Tibial nerve (tissue), 4 donors: Measurements from ENCODE around the gene SEC23A. TPM values are rescaled to one million over a fixed set of nuclear protein-coding genes. Genes with fewer than 3 reads are reported as not detected.
"Not testable (repeated sequence)": the region's sequence is repeated elsewhere in the genome, so short reads cannot be mapped to it uniquely, and the experiment has no call there.

Experiments
- DNase-seq, 2 donors: peaks; one replicate each; pipeline ENCODE4 v3.0.0-alpha.2; 2019; ENCODE audit warnings: low spot score in 2 of 2
- H3K27ac ChIP-seq, 4 donors: fragments of 200-600 bp; sonication (generic) in 3 of 4; one replicate each; pipeline ENCODE4 v1.5.1; 2017 to 2019; ENCODE audit warnings: mild to moderate bottlenecking in 1 of 4
- H3K27me3 ChIP-seq, 2 donors: fragments of 200-600 bp; sonication (generic) in 1 of 2; one replicate each; pipeline versions ENCODE4 v1.5.1 to v1.6.0; 2017 to 2019
- H3K36me3 ChIP-seq, 3 donors: fragments of 200-600 bp; sonication (generic); one replicate each; pipeline ENCODE4 v1.5.1; 2018 to 2019
- H3K4me1 ChIP-seq, 4 donors: fragments of 200-600 bp; sonication (generic) in 3 of 4; one replicate each; pipeline ENCODE4 v1.5.1; 2017 to 2019
- H3K4me3 ChIP-seq, 4 donors: fragments of 200-600 bp; sonication (generic) in 3 of 4; one replicate each; pipeline ENCODE4 v1.5.1; 2017 to 2019; ENCODE audit warnings: mild to moderate bottlenecking in 1 of 4, moderate library complexity in 1 of 4
- H3K9me3 ChIP-seq, 4 donors: fragments of 200-600 bp; sonication (generic) in 3 of 4; one replicate each; pipeline ENCODE4 v1.5.1; 2017 to 2019
- EP300 ChIP-seq, 2 donors: sonication (generic); formaldehyde crosslinking; IDR thresholded peaks; one replicate each; pipeline ENCODE4 v1.6.1; 2017; ENCODE audit warnings: antibody characterized with exemption in 2 of 2, mild to moderate bottlenecking in 1 of 2
- POLR2A ChIP-seq, 2 donors: fragments of 450-650 bp; IDR thresholded peaks; one replicate each; pipeline ENCODE4 v1.6.1; 2017; ENCODE audit warnings: antibody characterized with exemption in 2 of 2, mild to moderate bottlenecking in 2 of 2, moderate library complexity in 2 of 2
- WGBS, 2 donors: methylation state at CpG; one replicate each; pipeline ENCODE4 v1.1.5; 2018; 5-methylcytosine and 5-hydroxymethylcytosine counted together
- total RNA-seq, 4 donors: library from RNA; depleted of rRNA; stranded (reverse); fragments of >200 nt; gene quantifications; one replicate each; pipeline ENCODE4 v1.1.0, GENCODE V29; 2016
- TF ChIP-seq, protein P1 (sequence below), 5 experiments: fragments of 200-600 bp in 3 of 5; fragments of 450-650 bp in 2 of 5; sonication (generic) in 3 of 5; IDR thresholded peaks; one replicate each; pipeline ENCODE4 v1.5.1; 2016 to 2019; ENCODE audit warnings: antibody characterized with exemption in 5 of 5, mild to moderate bottlenecking in 3 of 5, moderate library complexity in 2 of 5

The SEC23A gene
- total RNA-seq, 4 donors from 2014 or later = 64.0 to 118 (median 91.9) TPM

GRCh38 chr14:39016733-39017095 is 86.3 kb downstream of the SEC23A start:
- 73 to 74% methylated on average over 4 of the region's 4 CpGs for WGBS, 2 donors
- Histone ChIP-seq H3K4me3 (no peak overlapping the region), H3K9me3 (no peaks in the 10 kb centered on the region), H3K36me3 (peaks cover 0 to 5% (median 0%) of the 10 kb centered on the region in 3 donors), H3K27ac (no peak overlapping the region), H3K27me3 (no peaks in the 10 kb centered on the region), H3K4me1 (peaks cover 0 to 10% (median 0%) of the 10 kb centered on the region in 4 donors)
- no peak for DNase-seq
- TF ChIP-seq, protein P1, sequence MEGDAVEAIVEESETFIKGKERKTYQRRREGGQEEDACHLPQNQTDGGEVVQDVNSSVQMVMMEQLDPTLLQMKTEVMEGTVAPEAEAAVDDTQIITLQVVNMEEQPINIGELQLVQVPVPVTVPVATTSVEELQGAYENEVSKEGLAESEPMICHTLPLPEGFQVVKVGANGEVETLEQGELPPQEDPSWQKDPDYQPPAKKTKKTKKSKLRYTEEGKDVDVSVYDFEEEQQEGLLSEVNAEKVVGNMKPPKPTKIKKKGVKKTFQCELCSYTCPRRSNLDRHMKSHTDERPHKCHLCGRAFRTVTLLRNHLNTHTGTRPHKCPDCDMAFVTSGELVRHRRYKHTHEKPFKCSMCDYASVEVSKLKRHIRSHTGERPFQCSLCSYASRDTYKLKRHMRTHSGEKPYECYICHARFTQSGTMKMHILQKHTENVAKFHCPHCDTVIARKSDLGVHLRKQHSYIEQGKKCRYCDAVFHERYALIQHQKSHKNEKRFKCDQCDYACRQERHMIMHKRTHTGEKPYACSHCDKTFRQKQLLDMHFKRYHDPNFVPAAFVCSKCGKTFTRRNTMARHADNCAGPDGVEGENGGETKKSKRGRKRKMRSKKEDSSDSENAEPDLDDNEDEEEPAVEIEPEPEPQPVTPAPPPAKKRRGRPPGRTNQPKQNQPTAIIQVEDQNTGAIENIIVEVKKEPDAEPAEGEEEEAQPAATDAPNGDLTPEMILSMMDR (IDR thresholded peaks at IDR 0.05) = no peak
- no peak for TF ChIP-seq EP300 (IDR thresholded peaks at IDR 0.05)
- no peak for TF ChIP-seq POLR2A (IDR thresholded peaks at IDR 0.05)

GRCh38 chr14:39015964-39016577 is 87.0 kb downstream of the SEC23A start:
- H3K36me3 ChIP-seq = peaks cover 0 to 5% (median 0%) of the 10 kb centered on the region in 3 donors
- H3K27me3 ChIP-seq = no peaks in the 10 kb centered on the region
- no peak for DNase-seq
- peaks cover 0 to 10% (median 0%) of the 10 kb centered on the region in 4 donors for H3K4me1 ChIP-seq
- WGBS, 2 donors = 86 to 87% methylated on average over 3 of the region's 3 CpGs
- H3K4me3 ChIP-seq = no peak overlapping the region
- no peak overlapping the region for H3K27ac ChIP-seq
- TF ChIP-seq EP300 (IDR thresholded peaks at IDR 0.05) = no peak
- H3K9me3 ChIP-seq = no peaks in the 10 kb centered on the region

DNA sequence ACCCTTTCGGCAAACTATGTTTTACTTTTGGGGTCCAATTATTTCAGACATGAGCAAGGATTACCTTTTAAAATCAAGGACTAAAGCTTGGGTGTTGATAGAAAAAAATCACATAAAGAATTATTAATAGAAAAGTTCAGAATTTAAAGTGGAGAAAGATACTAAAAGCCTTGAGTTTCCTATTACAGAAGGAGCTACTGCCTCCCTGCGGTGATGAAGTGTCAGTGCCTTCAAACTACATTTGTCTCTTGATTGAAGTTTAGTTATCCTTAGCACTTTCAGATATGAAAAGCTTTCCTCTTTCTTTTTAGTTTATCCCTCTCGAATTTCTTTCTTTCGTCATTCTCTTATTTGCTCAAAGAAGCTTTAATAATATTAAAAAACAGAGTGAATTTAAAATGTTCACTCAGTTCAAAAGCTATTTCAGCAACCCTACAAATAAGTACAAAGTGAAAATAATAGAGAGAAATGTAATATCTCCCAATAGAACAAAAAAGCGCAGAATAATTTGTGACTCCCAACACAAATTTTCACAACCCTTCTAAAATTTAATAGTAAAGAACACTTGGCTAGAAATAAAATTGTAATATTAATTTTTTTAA is 87.6 kb downstream of the SEC23A start:
- H3K9me3 ChIP-seq = no peaks in the 10 kb centered on the region
- no peak overlapping the region for H3K27ac ChIP-seq
- peaks cover 0 to 10% (median 0%) of the 10 kb centered on the region in 4 donors for H3K4me1 ChIP-seq
- DNase-seq = no peak
- H3K4me3 ChIP-seq = no peak overlapping the region
- no peaks in the 10 kb centered on the region for H3K27me3 ChIP-seq
- 26 to 31% methylated on average over 5 of the region's 5 CpGs for WGBS, 2 donors
- TF ChIP-seq POLR2A (IDR thresholded peaks at IDR 0.05) = no peak
- TF ChIP-seq, protein P1 (IDR thresholded peaks at IDR 0.05) = peak; percentile 62 to 75 (median 67)
- TF ChIP-seq EP300 (IDR thresholded peaks at IDR 0.05) = no peak
- H3K36me3 ChIP-seq = peaks cover 0 to 5% (median 0%) of the 10 kb centered on the region in 3 donors

DNA sequence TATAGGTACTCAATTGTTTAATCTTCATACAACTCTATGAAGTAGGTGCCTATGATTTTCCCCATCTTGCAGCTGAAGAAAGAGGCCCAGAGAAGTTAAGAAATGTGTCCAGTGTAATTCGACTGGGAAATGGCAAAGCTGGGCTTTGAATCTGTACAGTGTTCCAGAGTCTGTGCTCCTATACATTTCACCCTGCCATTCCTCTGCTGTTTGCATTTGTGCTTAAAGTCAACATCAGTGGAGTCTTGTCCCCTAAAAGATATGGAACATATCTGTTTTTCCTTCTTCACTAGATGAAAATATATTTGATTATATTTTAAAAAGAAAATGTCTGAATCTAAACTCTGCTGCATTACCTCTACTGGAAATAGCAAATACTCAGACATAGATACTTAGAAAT is 88.6 kb downstream of the SEC23A start:
- Histone ChIP-seq H3K4me3 (no peak overlapping the region), H3K27ac (no peak overlapping the region), H3K36me3 (peaks cover 0 to 5% (median 0%) of the 10 kb centered on the region in 3 donors), H3K9me3 (no peaks in the 10 kb centered on the region), H3K27me3 (no peaks in the 10 kb centered on the region), H3K4me1 (peaks cover 0 to 10% (median 0%) of the 10 kb centered on the region in 4 donors)
- WGBS, 2 donors = 71 to 72% methylated on average over 1 of the region's 1 CpG
- DNase-seq = no peak
- no peak for TF ChIP-seq EP300 (IDR thresholded peaks at IDR 0.05)
- TF ChIP-seq, protein P1 (IDR thresholded peaks at IDR 0.05) = no peak
- no peak for TF ChIP-seq POLR2A (IDR thresholded peaks at IDR 0.05)

GRCh38 chr14:39008965-39009364 is 94.1 kb downstream of the SEC23A start:
- not testable (repeated sequence) for DNase-seq, H3K36me3 ChIP-seq, H3K4me1 ChIP-seq, H3K4me3 ChIP-seq, H3K27ac ChIP-seq, H3K9me3 ChIP-seq, H3K27me3 ChIP-seq
- 74 to 84% methylated on average over 1 of the region's 1 CpG for WGBS, 2 donors

- Histone ChIP-seq H3K27me3 (no peaks in the 10 kb centered on the region), H3K36me3 (no peaks in the 10 kb centered on the region), H3K9me3 (no peaks in the 10 kb centered on the region), H3K27ac (no peak overlapping the region), H3K4me1 (no peaks in the 10 kb centered on the region), H3K4me3 (no peak overlapping the region)
- no peak for DNase-seq
- TF ChIP-seq POLR2A (IDR thresholded peaks at IDR 0.05) (no peak), EP300 (IDR thresholded peaks at IDR 0.05) (no peak)
- TF ChIP-seq, protein P1 (IDR thresholded peaks at IDR 0.05) = no peak
- WGBS, 2 donors = 90 to 92% methylated on average over 4 of the region's 4 CpGs
Measured at GRCh38 chr14:39006721-39007410, 96.2 kb downstream of the SEC23A start.
